Spleen (tissue), 7 donors: Measurements from ENCODE around the gene LCORL.

Source experiments
- POLR2A ChIP-seq, 3 donors: fragments of 450-650 bp; IDR thresholded peaks; one replicate each; pipeline ENCODE4 v1.5.1; 2017; ENCODE audit warnings: antibody characterized with exemption in 3 of 3, mild to moderate bottlenecking in 1 of 3
- TF ChIP-seq, protein P1 (sequence below), 11 experiments: fragments of 200-600 bp in 7 of 11; fragments of 450-650 bp in 4 of 11; sonication (generic) in 4 of 11; IDR thresholded peaks in 8 of 11; conservative IDR thresholded peaks in 3 of 11; 1 replicate in 7 of 11; 2 replicates in 4 of 11; pipeline versions ENCODE4 v1.4.0 to v1.8.0; 2016 to 2021; ENCODE audit warnings: antibody characterized with exemption in 11 of 11, inconsistent platforms in 4 of 11, mild to moderate bottlenecking in 1 of 11
- donor health status: DM: no; HTN: no; CAD: no; lungs with moderate emphysema.
- donor health status: DM: no; HTN: no; CAD: no.
- donor health status: DM: no; HTN: no; CAD: no.

DNA sequence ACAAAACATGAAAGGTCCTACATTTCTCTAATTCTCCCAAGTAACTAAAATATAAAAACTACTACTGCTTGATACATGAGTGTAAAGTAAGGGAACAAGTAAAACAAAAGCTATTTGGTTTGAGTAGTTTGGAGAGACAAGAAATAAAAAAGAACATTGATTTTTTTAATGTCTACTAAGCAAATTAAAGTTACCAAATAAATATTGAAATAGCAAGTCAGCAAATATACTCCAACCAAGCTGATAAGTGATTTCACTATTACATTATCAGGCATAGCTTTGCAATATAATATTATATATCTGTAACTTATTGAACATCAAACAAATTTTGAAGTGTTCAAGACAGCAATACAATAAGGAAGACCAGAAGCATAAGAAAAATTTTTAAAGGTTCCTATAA, 60.3 kb downstream of the LCORL start:
- TF ChIP-seq, protein P1, sequence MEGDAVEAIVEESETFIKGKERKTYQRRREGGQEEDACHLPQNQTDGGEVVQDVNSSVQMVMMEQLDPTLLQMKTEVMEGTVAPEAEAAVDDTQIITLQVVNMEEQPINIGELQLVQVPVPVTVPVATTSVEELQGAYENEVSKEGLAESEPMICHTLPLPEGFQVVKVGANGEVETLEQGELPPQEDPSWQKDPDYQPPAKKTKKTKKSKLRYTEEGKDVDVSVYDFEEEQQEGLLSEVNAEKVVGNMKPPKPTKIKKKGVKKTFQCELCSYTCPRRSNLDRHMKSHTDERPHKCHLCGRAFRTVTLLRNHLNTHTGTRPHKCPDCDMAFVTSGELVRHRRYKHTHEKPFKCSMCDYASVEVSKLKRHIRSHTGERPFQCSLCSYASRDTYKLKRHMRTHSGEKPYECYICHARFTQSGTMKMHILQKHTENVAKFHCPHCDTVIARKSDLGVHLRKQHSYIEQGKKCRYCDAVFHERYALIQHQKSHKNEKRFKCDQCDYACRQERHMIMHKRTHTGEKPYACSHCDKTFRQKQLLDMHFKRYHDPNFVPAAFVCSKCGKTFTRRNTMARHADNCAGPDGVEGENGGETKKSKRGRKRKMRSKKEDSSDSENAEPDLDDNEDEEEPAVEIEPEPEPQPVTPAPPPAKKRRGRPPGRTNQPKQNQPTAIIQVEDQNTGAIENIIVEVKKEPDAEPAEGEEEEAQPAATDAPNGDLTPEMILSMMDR (IDR thresholded peaks at IDR 0.05 in 8 of 11, conservative IDR thresholded peaks at IDR 0.05 in 3 of 11): no peak
- TF ChIP-seq POLR2A (IDR thresholded peaks at IDR 0.05): no peak
